GM13977 (cell line): ENCODE results near the gene ZSCAN22.
"Not testable (repeated sequence)": the region's sequence is repeated elsewhere in the genome, so short reads cannot be mapped to it uniquely, and the experiment has no call there.

ENCODE experiments used
- DNase-seq: peaks from one replicate; pipeline ENCODE4 v3.0.0; 2012; ENCODE audit warnings: low spot score
- CTCF ChIP-seq: IDR thresholded peaks from 2 replicates; pipeline ENCODE4 v1.5.1; 2012; ENCODE audit warnings: mild to moderate bottlenecking, control low read depth; ENCODE audit not compliant: insufficient read depth; ENCODE audit errors: extremely low read depth, missing control alignments
- in situ Hi-C: fragments of 300-500 bp; cut with MboI; formaldehyde crosslinking; loops from one replicate; pipeline ENCODE4 v1.12.0; 2022; ENCODE audit warnings: low sequenced_read_pairs, low pct_unique_long_range_greater_than_20kb, mixed read lengths, inconsistent platforms; ENCODE audit not compliant: unreplicated experiment

The ZSCAN22 gene

GRCh38 chr19:58338825-58339558, 12.2 kb downstream of the ZSCAN22 start:
- no peak for DNase-seq
- TF ChIP-seq CTCF: no peak
- in situ Hi-C loops: no loop called here

- DNase-seq: no peak
- TF ChIP-seq CTCF: no peak
- in situ Hi-C loops: no loop called here
Measured at GRCh38 chr19:58345558-58345957, 18.8 kb downstream of the ZSCAN22 start.

DNA sequence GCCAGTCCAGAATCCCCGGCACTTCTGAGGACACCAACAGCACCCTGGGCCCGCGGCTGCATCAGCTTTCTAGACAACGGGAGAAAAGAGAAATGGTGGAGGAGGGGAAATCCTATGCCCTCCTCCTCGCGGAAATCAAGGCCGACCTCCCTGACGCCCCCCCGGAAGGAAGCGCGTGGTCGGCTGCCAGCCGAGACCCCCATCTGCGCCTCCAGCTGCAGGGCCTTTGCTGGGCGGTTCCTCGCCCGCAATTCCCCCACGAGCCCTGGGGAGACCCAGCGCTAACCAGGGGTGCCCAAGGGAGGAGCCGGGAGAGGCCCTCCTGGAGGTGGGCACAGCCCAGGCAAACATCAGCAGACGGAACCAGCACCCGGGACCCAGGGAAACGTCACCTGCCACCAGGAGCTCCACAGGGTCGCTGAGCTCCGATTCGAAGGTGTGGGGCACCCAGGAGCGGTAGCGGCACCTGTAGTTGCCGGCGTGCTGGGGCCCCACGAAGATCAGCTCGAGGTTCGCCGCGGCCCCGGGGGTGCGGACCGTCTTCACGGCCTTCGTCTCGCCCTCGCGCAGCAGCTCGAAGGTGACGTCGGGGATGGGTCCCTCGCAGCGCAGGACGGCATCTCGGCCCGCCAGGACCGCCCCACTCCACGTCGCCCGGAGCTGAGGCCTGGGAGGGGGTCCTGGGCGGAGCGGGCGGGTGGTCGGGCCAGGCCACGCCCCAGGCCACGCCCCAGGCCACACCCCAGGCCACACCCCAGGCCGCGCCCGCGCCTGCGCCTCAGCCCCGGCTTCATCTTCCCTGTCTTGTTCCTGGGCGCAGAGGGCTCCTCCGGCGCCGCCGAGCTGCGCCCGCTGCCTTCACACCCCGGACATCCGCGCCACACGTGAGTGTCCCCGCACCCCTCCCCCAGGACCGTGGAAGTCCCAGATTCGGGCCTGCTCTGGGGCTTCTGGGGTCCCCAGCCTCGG, 20.5 kb downstream of the ZSCAN22 start:
- peak; percentile 97 for DNase-seq
- no peak for TF ChIP-seq CTCF
- in situ Hi-C loops: no loop called here

GRCh38 chr19:58348080-58348479, 21.3 kb downstream of the ZSCAN22 start:
- in situ Hi-C loops, DNase-seq: not testable (repeated sequence)

DNA sequence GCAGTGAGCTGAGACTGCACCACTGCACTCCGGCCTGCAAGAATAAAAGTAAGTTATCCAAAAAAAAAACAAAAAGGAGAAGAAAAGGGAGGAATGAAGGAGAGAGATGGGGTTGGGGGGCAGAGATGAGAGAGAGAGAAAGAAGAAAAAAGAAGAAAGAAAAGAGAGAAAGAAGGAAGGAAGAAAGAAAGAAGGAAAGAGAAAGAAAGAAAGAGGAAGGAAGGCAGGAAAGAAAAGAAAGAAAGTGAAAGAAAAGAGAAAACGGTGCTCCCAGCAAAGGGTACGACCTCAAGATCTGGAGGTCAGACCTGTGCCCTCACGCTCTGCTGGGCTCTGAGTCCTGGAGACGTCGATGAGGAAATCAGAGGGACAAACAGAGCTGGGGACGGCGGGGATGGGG, 22.8 kb downstream of the ZSCAN22 start:
- in situ Hi-C loops: no loop called here
- no peak for TF ChIP-seq CTCF
- no peak for DNase-seq

DNA sequence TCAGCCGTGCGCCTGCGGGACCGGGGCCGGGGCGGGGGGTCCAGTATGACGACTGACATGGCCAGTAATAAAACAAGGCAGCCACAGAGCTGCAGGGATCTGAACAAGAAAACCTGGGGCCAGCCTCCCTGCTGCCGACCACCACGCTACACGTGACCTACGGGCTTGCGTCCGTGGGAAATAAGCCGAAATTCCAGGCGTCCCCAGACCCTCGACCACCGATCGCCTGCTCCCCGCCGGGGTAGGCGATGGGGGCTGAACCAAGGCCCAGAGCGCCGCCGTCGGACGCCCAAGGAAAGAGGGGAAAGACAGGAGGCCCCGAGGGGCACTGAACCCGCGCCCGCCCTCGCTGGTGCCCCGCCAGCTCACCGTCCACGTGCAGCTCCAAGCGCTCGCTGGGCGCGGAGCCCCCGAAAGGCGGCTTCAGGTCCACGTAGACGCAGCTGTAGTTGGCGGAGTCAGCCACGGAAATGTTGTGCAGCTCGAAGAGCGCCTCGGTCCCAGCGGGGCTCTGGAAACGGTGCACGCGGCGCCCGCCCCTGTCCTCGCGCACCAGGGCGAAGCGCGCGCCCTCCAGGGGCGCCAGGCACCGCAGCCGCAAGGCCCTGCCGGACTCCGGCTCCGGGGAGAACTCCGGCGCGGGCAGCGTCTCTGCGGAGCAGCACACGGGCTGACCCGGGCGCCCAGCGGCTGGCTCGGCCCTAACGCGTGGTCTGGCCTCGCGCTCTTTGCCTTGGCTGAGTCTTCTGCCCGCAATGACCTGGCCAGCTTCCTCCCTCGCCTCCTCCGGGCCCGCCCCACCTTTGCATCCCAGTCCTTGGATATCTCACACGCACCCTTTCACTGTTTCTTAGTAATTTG, 23.4 kb downstream of the ZSCAN22 start:
- DNase-seq: no peak
- TF ChIP-seq CTCF: no peak
- in situ Hi-C loops: no loop called here
